ENCODE results near the gene YJEFN3.

The YJEFN3 gene

GRCh38 chr19:19578252-19578651 lies 49.5 kb downstream of the YJEFN3 start:
- TF ChIP-seq ZNF274 (IDR thresholded peaks at IDR 0.05; ENCODE audit: low read depth, low read length): no peak

GRCh38 chr19:19579533-19580361 lies 51.0 kb downstream of the YJEFN3 start:
- no peak for TF ChIP-seq ZNF274 (IDR thresholded peaks at IDR 0.05; ENCODE audit: low read depth, low read length)
- H3K4me3 ChIP-seq (ENCODE audit: low read length): no peak overlapping the region

More at GRCh38 chr19:19578252-19578651, 49.5 kb downstream of the YJEFN3 start:
- no peak overlapping the region for H3K4me3 ChIP-seq (ENCODE audit: low read length)

DNA sequence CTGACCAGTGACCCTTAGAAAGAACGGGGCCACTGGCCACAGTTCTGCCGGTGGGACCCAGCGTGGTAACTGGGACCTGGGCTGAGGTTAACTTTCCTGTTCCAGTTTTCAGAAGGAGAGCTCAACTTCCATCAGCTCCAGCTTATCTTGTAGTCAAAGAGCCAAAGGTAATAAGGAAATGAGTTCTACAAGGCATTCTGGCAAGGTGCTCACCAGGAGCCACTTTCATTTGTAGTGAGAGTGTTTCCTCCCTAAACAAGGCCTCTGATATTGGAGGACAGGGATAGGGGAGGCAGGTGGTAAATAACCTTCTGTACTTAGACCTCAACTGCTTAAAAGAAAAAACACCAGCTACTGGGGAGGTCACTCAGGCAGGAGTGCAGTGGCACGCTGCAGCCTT lies 51.7 kb downstream of the YJEFN3 start:
- no peak for TF ChIP-seq ZNF274 (IDR thresholded peaks at IDR 0.05; ENCODE audit: low read depth, low read length)
- H3K4me3 ChIP-seq (ENCODE audit: low read length): no peak overlapping the region

GRCh38 chr19:19581391-19581790 lies 52.7 kb downstream of the YJEFN3 start:
- TF ChIP-seq ZNF274 (IDR thresholded peaks at IDR 0.05; ENCODE audit: low read depth, low read length): no peak
- H3K4me3 ChIP-seq (ENCODE audit: low read length): no peak overlapping the region

DNA sequence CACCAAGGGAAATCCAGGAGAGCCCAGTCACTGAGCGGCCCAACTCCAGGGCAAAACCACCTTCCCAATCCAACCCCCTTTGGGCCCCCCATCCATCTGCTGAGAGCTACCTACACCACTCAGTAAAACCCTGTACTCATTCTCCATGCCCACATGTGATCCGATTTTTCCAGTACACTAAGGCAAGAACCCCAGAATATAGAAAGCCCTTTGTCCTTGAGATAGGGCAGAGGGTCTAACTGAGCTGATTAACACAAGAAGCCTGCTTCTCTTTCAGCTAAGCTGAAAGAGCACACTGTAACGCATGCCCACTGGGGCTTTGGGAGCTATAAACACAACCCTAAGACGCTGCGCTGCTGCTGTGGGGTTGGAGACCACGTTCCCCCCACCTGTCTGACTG lies 53.8 kb downstream of the YJEFN3 start:
- no peak for TF ChIP-seq ZNF274 (IDR thresholded peaks at IDR 0.05; ENCODE audit: low read depth, low read length)
- H3K4me3 ChIP-seq (ENCODE audit: low read length): no peak overlapping the region

- H3K4me3 ChIP-seq (ENCODE audit: low read length): no peak overlapping the region
- TF ChIP-seq ZNF274 (IDR thresholded peaks at IDR 0.05; ENCODE audit: low read depth, low read length): no peak
Observed at GRCh38 chr19:19584356-19584755, 55.6 kb downstream of the YJEFN3 start.

Measured in GM08714 (cell line).